HFF-Myc (cell line): ENCODE data around the gene PLB1.
"Not testable (repeated sequence)": the region's sequence is repeated elsewhere in the genome, so short reads cannot be mapped to it uniquely, and the experiment has no call there.

Experiments
- DNase-seq: peaks from one replicate; pipeline ENCODE4 v3.0.0-alpha.2; 2011; ENCODE audit warnings: low read depth; ENCODE audit errors: extremely low read depth
- H3K4me3 ChIP-seq: replicated peaks from 2 replicates; pipeline ENCODE4 v1.5.1; 2011; ENCODE audit warnings: low read depth, mild to moderate bottlenecking, control low read depth, low read length
- CTCF ChIP-seq: IDR thresholded peaks from 2 replicates; pipeline ENCODE4 v1.5.1; 2012; ENCODE audit warnings: mild to moderate bottlenecking, low read depth, low read length, control low read depth; ENCODE audit errors: missing control alignments

Gene PLB1

GRCh38 chr2:28465148-28465885 is 30.5 kb upstream of the PLB1 start:
- H3K4me3 ChIP-seq: no peak overlapping the region
- DNase-seq: no peak
- no peak for TF ChIP-seq CTCF

- H3K4me3 ChIP-seq: no peak overlapping the region
- DNase-seq: no peak
- no peak for TF ChIP-seq CTCF
These were observed 26.6 kb upstream of the PLB1 start for GRCh38 chr2:28469304-28469703.

- TF ChIP-seq CTCF: no peak
- DNase-seq: no peak
- no peak overlapping the region for H3K4me3 ChIP-seq
These were observed 25.8 kb upstream of the PLB1 start for GRCh38 chr2:28469947-28470535.

GRCh38 chr2:28470759-28471158 is 25.1 kb upstream of the PLB1 start:
- no peak for DNase-seq
- H3K4me3 ChIP-seq: no peak overlapping the region
- TF ChIP-seq CTCF: no peak

GRCh38 chr2:28471214-28471613 is 24.6 kb upstream of the PLB1 start:
- H3K4me3 ChIP-seq: no peak overlapping the region
- TF ChIP-seq CTCF: no peak
- DNase-seq: no peak

GRCh38 chr2:28471701-28472236 is 24.1 kb upstream of the PLB1 start:
- TF ChIP-seq CTCF: no peak
- DNase-seq: no peak
- H3K4me3 ChIP-seq: no peak overlapping the region

- not testable (repeated sequence) for H3K4me3 ChIP-seq, DNase-seq
These were observed 23.2 kb upstream of the PLB1 start for GRCh38 chr2:28472641-28473040.
